Suprapubic skin (tissue), 4 donors: ENCODE results near the gene NCAM2. TPM values are rescaled to one million over a fixed set of nuclear protein-coding genes. Genes with fewer than 3 reads are reported as not detected.

Experiments
- DNase-seq, 2 donors: peaks; one replicate each; pipeline ENCODE4 v3.0.0-alpha.2; 2019; ENCODE audit warnings: low spot score in 2 of 2
- H3K27ac ChIP-seq: fragments of 200-600 bp; sonication (generic); one replicate; pipeline ENCODE4 v1.5.1; 2019
- H3K27me3 ChIP-seq: fragments of 200-600 bp; sonication (generic); one replicate; pipeline ENCODE4 v1.5.1; 2019
- H3K36me3 ChIP-seq: fragments of 200-600 bp; sonication (generic); one replicate; pipeline ENCODE4 v1.5.1; 2019
- H3K4me1 ChIP-seq: fragments of 200-600 bp; sonication (generic); one replicate; pipeline ENCODE4 v1.5.1; 2019
- H3K4me3 ChIP-seq: fragments of 200-600 bp; sonication (generic); one replicate; pipeline ENCODE4 v1.5.1; 2019; ENCODE audit warnings: mild to moderate bottlenecking
- H3K9me3 ChIP-seq: fragments of 200-600 bp; sonication (generic); one replicate; pipeline ENCODE4 v1.5.1; 2019
- CTCF ChIP-seq, 2 donors: fragments of 200-600 bp in 1 of 2; fragments of 450-650 bp in 1 of 2; sonication (generic) in 1 of 2; IDR thresholded peaks; one replicate each; pipeline ENCODE4 v1.5.1; 2016 to 2019; ENCODE audit warnings: antibody characterized with exemption in 2 of 2, mild to moderate bottlenecking in 1 of 2, moderate library complexity in 1 of 2
- EP300 ChIP-seq: sonication (generic); formaldehyde crosslinking; IDR thresholded peaks from one replicate; pipeline ENCODE4 v1.6.1; 2017; ENCODE audit warnings: antibody characterized with exemption
- POLR2A ChIP-seq, 2 donors: fragments of 450-650 bp; IDR thresholded peaks; one replicate each; pipeline ENCODE4 v1.6.1; 2017; ENCODE audit warnings: antibody characterized with exemption in 2 of 2, mild to moderate bottlenecking in 2 of 2, moderate library complexity in 2 of 2
- POLR2AphosphoS5 ChIP-seq, 3 donors: sonication (generic); formaldehyde crosslinking; IDR thresholded peaks; one replicate each; pipeline ENCODE4 v1.6.1; 2017; ENCODE audit warnings: antibody characterized with exemption in 3 of 3
- WGBS: methylation state at CpG from one replicate; pipeline ENCODE4 v1.1.5; 2018; 5-methylcytosine and 5-hydroxymethylcytosine counted together
- total RNA-seq, 4 donors: library from RNA; depleted of rRNA; stranded (reverse); fragments of >200 nt; gene quantifications; one replicate each; pipeline ENCODE4 v1.1.0, GENCODE V29; 2016

NCAM2 gene
- total RNA-seq, 4 donors from 2014 or later = 0.25 to 1.0 (median 0.92) TPM

- no peak for TF ChIP-seq POLR2AphosphoS5 (IDR thresholded peaks at IDR 0.05)
- no peak for TF ChIP-seq CTCF (IDR thresholded peaks at IDR 0.05)
- no peak for TF ChIP-seq EP300
- no peak for TF ChIP-seq POLR2A (IDR thresholded peaks at IDR 0.05)
These were observed 408.7 kb downstream of the NCAM2 start for GRCh38 chr21:21406921-21407320.

GRCh38 chr21:21412096-21412495 is 413.9 kb downstream of the NCAM2 start:
- Histone ChIP-seq H3K36me3 (no peaks in the 10 kb centered on the region), H3K4me3 (no peak overlapping the region), H3K9me3 (no peaks in the 10 kb centered on the region), H3K27ac (no peak overlapping the region), H3K27me3 (no peaks in the 10 kb centered on the region), H3K4me1 (no peaks in the 10 kb centered on the region)
- 71% methylated on average over 6 of the region's 6 CpGs for WGBS
- no peak for DNase-seq
- TF ChIP-seq EP300 (no peak), CTCF (IDR thresholded peaks at IDR 0.05) (no peak), POLR2A (IDR thresholded peaks at IDR 0.05) (no peak)

More at GRCh38 chr21:21406921-21407320, 408.7 kb downstream of the NCAM2 start:
- Histone ChIP-seq H3K4me3 (no peak overlapping the region), H3K36me3 (no peaks in the 10 kb centered on the region), H3K4me1 (no peaks in the 10 kb centered on the region), H3K27ac (no peak overlapping the region), H3K27me3 (no peaks in the 10 kb centered on the region), H3K9me3 (peaks cover 6% of the 10 kb centered on the region)
- WGBS = 82% methylated on average over 3 of the region's 3 CpGs
- DNase-seq = no peak

- Histone ChIP-seq H3K27me3 (no peaks in the 10 kb centered on the region), H3K9me3 (no peaks in the 10 kb centered on the region), H3K36me3 (no peaks in the 10 kb centered on the region), H3K4me1 (no peaks in the 10 kb centered on the region), H3K4me3 (no peak overlapping the region), H3K27ac (no peak overlapping the region)
- TF ChIP-seq POLR2AphosphoS5 (IDR thresholded peaks at IDR 0.05) (no peak), CTCF (IDR thresholded peaks at IDR 0.05) (no peak), POLR2A (IDR thresholded peaks at IDR 0.05) (no peak), EP300 (no peak)
- DNase-seq = no peak
- WGBS = 87% methylated on average over 1 of the region's 1 CpG
These were observed 417.5 kb downstream of the NCAM2 start for GRCh38 chr21:21415741-21416140.

- H3K4me1 ChIP-seq = no peaks in the 10 kb centered on the region
- WGBS = 97% methylated on average over 1 of the region's 1 CpG
- no peak for TF ChIP-seq POLR2AphosphoS5 (IDR thresholded peaks at IDR 0.05)
- TF ChIP-seq EP300 = no peak
- TF ChIP-seq CTCF (IDR thresholded peaks at IDR 0.05) = no peak
- no peak for TF ChIP-seq POLR2A (IDR thresholded peaks at IDR 0.05)
These were observed 436.7 kb downstream of the NCAM2 start for GRCh38 chr21:21434944-21435343.

GRCh38 chr21:21436012-21436534 is 437.9 kb downstream of the NCAM2 start:
- no peak overlapping the region for H3K4me3 ChIP-seq
- no peaks in the 10 kb centered on the region for H3K27me3 ChIP-seq
- no peaks in the 10 kb centered on the region for H3K36me3 ChIP-seq
- no peak overlapping the region for H3K27ac ChIP-seq
- no peaks in the 10 kb centered on the region for H3K4me1 ChIP-seq
- 17% methylated on average over 1 of the region's 1 CpG for WGBS
- no peaks in the 10 kb centered on the region for H3K9me3 ChIP-seq
- TF ChIP-seq CTCF (IDR thresholded peaks at IDR 0.05) (no peak), EP300 (no peak), POLR2A (IDR thresholded peaks at IDR 0.05) (no peak), POLR2AphosphoS5 (IDR thresholded peaks at IDR 0.05) (no peak)
- no peak for DNase-seq

More at GRCh38 chr21:21434944-21435343, 436.7 kb downstream of the NCAM2 start:
- Histone ChIP-seq H3K4me3 (no peak overlapping the region), H3K9me3 (no peaks in the 10 kb centered on the region), H3K36me3 (no peaks in the 10 kb centered on the region), H3K27me3 (no peaks in the 10 kb centered on the region), H3K27ac (no peak overlapping the region)
- DNase-seq = no peak
